ENCODE data around the gene SRGN.

DNA sequence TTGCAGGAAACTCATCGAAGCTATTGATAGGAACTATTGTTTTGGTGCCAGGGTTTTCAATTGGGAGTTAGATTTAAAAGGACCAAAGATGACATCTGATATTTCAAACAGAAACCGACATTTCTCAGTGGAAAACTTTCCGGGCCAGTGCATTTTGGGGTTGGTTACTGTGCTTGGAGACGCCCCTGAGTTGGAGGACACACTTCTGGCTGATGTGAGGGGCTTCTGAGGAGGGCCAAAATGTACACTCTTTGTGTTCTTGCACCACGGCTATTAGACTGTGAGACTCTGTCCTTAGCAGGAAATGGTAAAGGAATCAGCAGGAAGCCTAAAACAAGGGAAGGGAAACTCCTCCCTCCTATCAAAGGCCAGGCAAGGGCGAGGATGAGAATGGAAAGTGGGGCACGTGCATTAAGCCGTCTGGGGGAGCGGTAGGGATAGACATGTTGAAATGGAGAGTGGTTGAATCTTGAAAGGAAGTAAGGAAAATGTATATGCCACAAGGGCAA is 1.8 kb upstream of the SRGN start:
- TF ChIP-seq, protein P1, sequence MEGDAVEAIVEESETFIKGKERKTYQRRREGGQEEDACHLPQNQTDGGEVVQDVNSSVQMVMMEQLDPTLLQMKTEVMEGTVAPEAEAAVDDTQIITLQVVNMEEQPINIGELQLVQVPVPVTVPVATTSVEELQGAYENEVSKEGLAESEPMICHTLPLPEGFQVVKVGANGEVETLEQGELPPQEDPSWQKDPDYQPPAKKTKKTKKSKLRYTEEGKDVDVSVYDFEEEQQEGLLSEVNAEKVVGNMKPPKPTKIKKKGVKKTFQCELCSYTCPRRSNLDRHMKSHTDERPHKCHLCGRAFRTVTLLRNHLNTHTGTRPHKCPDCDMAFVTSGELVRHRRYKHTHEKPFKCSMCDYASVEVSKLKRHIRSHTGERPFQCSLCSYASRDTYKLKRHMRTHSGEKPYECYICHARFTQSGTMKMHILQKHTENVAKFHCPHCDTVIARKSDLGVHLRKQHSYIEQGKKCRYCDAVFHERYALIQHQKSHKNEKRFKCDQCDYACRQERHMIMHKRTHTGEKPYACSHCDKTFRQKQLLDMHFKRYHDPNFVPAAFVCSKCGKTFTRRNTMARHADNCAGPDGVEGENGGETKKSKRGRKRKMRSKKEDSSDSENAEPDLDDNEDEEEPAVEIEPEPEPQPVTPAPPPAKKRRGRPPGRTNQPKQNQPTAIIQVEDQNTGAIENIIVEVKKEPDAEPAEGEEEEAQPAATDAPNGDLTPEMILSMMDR (IDR thresholded peaks at IDR 0.05): no peak
- TF ChIP-seq POLR2A (IDR thresholded peaks at IDR 0.05): no peak

Data from thyroid gland (tissue), 4 donors.